ENCODE measurements around the gene PDGFD.

Gene PDGFD

GRCh38 chr11:104064034-104064630 lies 99.8 kb downstream of the PDGFD start:
- H3K27ac ChIP-seq (ENCODE audit: low read length) = no peak overlapping the region
- H3K4me3 ChIP-seq (ENCODE audit: low read length) = no peak overlapping the region
- H3K4me1 ChIP-seq (ENCODE audit: control insufficient read depth, low read depth, low read length) = peaks cover 5% of the 10 kb centered on the region
- H3K9me3 ChIP-seq (ENCODE audit: control insufficient read depth, low read depth, low read length) = no peaks in the 10 kb centered on the region
- no peaks in the 10 kb centered on the region for H3K27me3 ChIP-seq (ENCODE audit: control insufficient read depth, insufficient read depth, low read length)
- H3K36me3 ChIP-seq (ENCODE audit: control insufficient read depth, low read depth, low read length) = no peaks in the 10 kb centered on the region
- H3K9ac ChIP-seq (ENCODE audit: low read length) = no peak overlapping the region

- no peak overlapping the region for H3K27ac ChIP-seq (ENCODE audit: low read length)
- H3K4me1 ChIP-seq (ENCODE audit: control insufficient read depth, low read depth, low read length) = peaks cover 5% of the 10 kb centered on the region
- no peak overlapping the region for H3K9ac ChIP-seq (ENCODE audit: low read length)
Observed at GRCh38 chr11:104061853-104062521, 102.0 kb downstream of the PDGFD start.

GRCh38 chr11:104060820-104061219 lies 103.1 kb downstream of the PDGFD start:
- H3K27me3 ChIP-seq (ENCODE audit: control insufficient read depth, insufficient read depth, low read length) = no peaks in the 10 kb centered on the region
- no peak overlapping the region for H3K9ac ChIP-seq (ENCODE audit: low read length)
- H3K4me1 ChIP-seq (ENCODE audit: control insufficient read depth, low read depth, low read length) = peaks cover 5% of the 10 kb centered on the region
- H3K27ac ChIP-seq (ENCODE audit: low read length) = no peak overlapping the region
- no peaks in the 10 kb centered on the region for H3K36me3 ChIP-seq (ENCODE audit: control insufficient read depth, low read depth, low read length)
- H3K9me3 ChIP-seq (ENCODE audit: control insufficient read depth, low read depth, low read length) = no peaks in the 10 kb centered on the region
- H3K4me3 ChIP-seq (ENCODE audit: low read length) = no peak overlapping the region

More at GRCh38 chr11:104061853-104062521, 102.0 kb downstream of the PDGFD start:
- Histone ChIP-seq H3K9me3 (ENCODE audit: control insufficient read depth, low read depth, low read length) (no peaks in the 10 kb centered on the region), H3K36me3 (ENCODE audit: control insufficient read depth, low read depth, low read length) (no peaks in the 10 kb centered on the region), H3K4me3 (ENCODE audit: low read length) (no peak overlapping the region), H3K27me3 (ENCODE audit: control insufficient read depth, insufficient read depth, low read length) (no peaks in the 10 kb centered on the region)

- H3K9ac ChIP-seq (ENCODE audit: low read length) = no peak overlapping the region
- H3K4me1 ChIP-seq (ENCODE audit: control insufficient read depth, low read depth, low read length) = peaks cover 5% of the 10 kb centered on the region
- H3K9me3 ChIP-seq (ENCODE audit: control insufficient read depth, low read depth, low read length) = no peaks in the 10 kb centered on the region
- H3K27me3 ChIP-seq (ENCODE audit: control insufficient read depth, insufficient read depth, low read length) = no peaks in the 10 kb centered on the region
- no peak overlapping the region for H3K4me3 ChIP-seq (ENCODE audit: low read length)
- no peak overlapping the region for H3K27ac ChIP-seq (ENCODE audit: low read length)
- H3K36me3 ChIP-seq (ENCODE audit: control insufficient read depth, low read depth, low read length) = no peaks in the 10 kb centered on the region
Observed at GRCh38 chr11:104060004-104060794, 103.7 kb downstream of the PDGFD start.

- H3K4me3 ChIP-seq (ENCODE audit: low read length) = no peak overlapping the region
- H3K27me3 ChIP-seq (ENCODE audit: control insufficient read depth, insufficient read depth, low read length) = no peaks in the 10 kb centered on the region
- H3K36me3 ChIP-seq (ENCODE audit: control insufficient read depth, low read depth, low read length) = no peaks in the 10 kb centered on the region
- no peaks in the 10 kb centered on the region for H3K9me3 ChIP-seq (ENCODE audit: control insufficient read depth, low read depth, low read length)
- no peak overlapping the region for H3K9ac ChIP-seq (ENCODE audit: low read length)
- no peak overlapping the region for H3K27ac ChIP-seq (ENCODE audit: low read length)
- H3K4me1 ChIP-seq (ENCODE audit: control insufficient read depth, low read depth, low read length) = peaks cover 5% of the 10 kb centered on the region
Observed at GRCh38 chr11:104058680-104059079, 105.3 kb downstream of the PDGFD start.

- Histone ChIP-seq H3K36me3 (ENCODE audit: control insufficient read depth, low read depth, low read length) (no peaks in the 10 kb centered on the region), H3K9ac (ENCODE audit: low read length) (no peak overlapping the region), H3K27me3 (ENCODE audit: control insufficient read depth, insufficient read depth, low read length) (no peaks in the 10 kb centered on the region), H3K27ac (ENCODE audit: low read length) (no peak overlapping the region), H3K4me3 (ENCODE audit: low read length) (no peak overlapping the region), H3K9me3 (ENCODE audit: control insufficient read depth, low read depth, low read length) (no peaks in the 10 kb centered on the region), H3K4me1 (ENCODE audit: control insufficient read depth, low read depth, low read length) (peaks cover 7% of the 10 kb centered on the region)
Observed at GRCh38 chr11:104057908-104058307, 106.0 kb downstream of the PDGFD start.

GRCh38 chr11:104055596-104055995 lies 108.4 kb downstream of the PDGFD start:
- Histone ChIP-seq H3K4me1 (ENCODE audit: control insufficient read depth, low read depth, low read length) (peaks cover 13% of the 10 kb centered on the region), H3K9ac (ENCODE audit: low read length) (no peak overlapping the region), H3K27ac (ENCODE audit: low read length) (no peak overlapping the region), H3K4me3 (ENCODE audit: low read length) (no peak overlapping the region), H3K36me3 (ENCODE audit: control insufficient read depth, low read depth, low read length) (no peaks in the 10 kb centered on the region), H3K9me3 (ENCODE audit: control insufficient read depth, low read depth, low read length) (no peaks in the 10 kb centered on the region), H3K27me3 (ENCODE audit: control insufficient read depth, insufficient read depth, low read length) (no peaks in the 10 kb centered on the region)

- Histone ChIP-seq H3K36me3 (ENCODE audit: control insufficient read depth, low read depth, low read length) (no peaks in the 10 kb centered on the region), H3K9me3 (ENCODE audit: control insufficient read depth, low read depth, low read length) (no peaks in the 10 kb centered on the region), H3K4me1 (ENCODE audit: control insufficient read depth, low read depth, low read length) (peaks cover 8% of the 10 kb centered on the region), H3K4me3 (ENCODE audit: low read length) (no peak overlapping the region), H3K27ac (ENCODE audit: low read length) (no peak overlapping the region), H3K27me3 (ENCODE audit: control insufficient read depth, insufficient read depth, low read length) (no peaks in the 10 kb centered on the region), H3K9ac (ENCODE audit: low read length) (no peak overlapping the region)
Observed at GRCh38 chr11:104054911-104055529, 108.9 kb downstream of the PDGFD start.

- Histone ChIP-seq H3K4me1 (ENCODE audit: control insufficient read depth, low read depth, low read length) (peaks cover 8% of the 10 kb centered on the region), H3K9me3 (ENCODE audit: control insufficient read depth, low read depth, low read length) (no peaks in the 10 kb centered on the region), H3K36me3 (ENCODE audit: control insufficient read depth, low read depth, low read length) (no peaks in the 10 kb centered on the region), H3K27ac (ENCODE audit: low read length) (no peak overlapping the region), H3K9ac (ENCODE audit: low read length) (no peak overlapping the region), H3K27me3 (ENCODE audit: control insufficient read depth, insufficient read depth, low read length) (no peaks in the 10 kb centered on the region), H3K4me3 (ENCODE audit: low read length) (no peak overlapping the region)
Observed at GRCh38 chr11:104053743-104054478, 110.0 kb downstream of the PDGFD start.

GRCh38 chr11:104051778-104052177 lies 112.2 kb downstream of the PDGFD start:
- H3K27me3 ChIP-seq (ENCODE audit: control insufficient read depth, insufficient read depth, low read length) = no peaks in the 10 kb centered on the region
- H3K36me3 ChIP-seq (ENCODE audit: control insufficient read depth, low read depth, low read length) = no peaks in the 10 kb centered on the region
- H3K4me1 ChIP-seq (ENCODE audit: control insufficient read depth, low read depth, low read length) = peaks cover 8% of the 10 kb centered on the region
- H3K4me3 ChIP-seq (ENCODE audit: low read length) = no peak overlapping the region
- H3K9ac ChIP-seq (ENCODE audit: low read length) = no peak overlapping the region
- no peaks in the 10 kb centered on the region for H3K9me3 ChIP-seq (ENCODE audit: control insufficient read depth, low read depth, low read length)
- no peak overlapping the region for H3K27ac ChIP-seq (ENCODE audit: low read length)

GRCh38 chr11:104049116-104049515 lies 114.8 kb downstream of the PDGFD start:
- H3K9ac ChIP-seq (ENCODE audit: low read length) = no peak overlapping the region
- no peaks in the 10 kb centered on the region for H3K9me3 ChIP-seq (ENCODE audit: control insufficient read depth, low read depth, low read length)
- H3K36me3 ChIP-seq (ENCODE audit: control insufficient read depth, low read depth, low read length) = no peaks in the 10 kb centered on the region
- H3K4me1 ChIP-seq (ENCODE audit: control insufficient read depth, low read depth, low read length) = peaks cover 8% of the 10 kb centered on the region
- H3K27ac ChIP-seq (ENCODE audit: low read length) = no peak overlapping the region
- H3K27me3 ChIP-seq (ENCODE audit: control insufficient read depth, insufficient read depth, low read length) = no peaks in the 10 kb centered on the region
- H3K4me3 ChIP-seq (ENCODE audit: low read length) = no peak overlapping the region

Measured in iPS-18a (cell line).